HepG2 (cell line): ENCODE results near the gene MAGED1. TPM values are rescaled to one million over a fixed set of nuclear protein-coding genes. Genes with fewer than 3 reads are reported as not detected.

Experiments
- CAMTA2 ChIP-seq: sonication (generic); formaldehyde crosslinking; IDR thresholded peaks from 2 replicates; pipeline ENCODE4 v1.4.0; 2020; ENCODE audit warnings: mild to moderate bottlenecking, missing genetic modification reagents, borderline replicate concordance
- DR1 ChIP-seq: sonication (generic); formaldehyde crosslinking; IDR thresholded peaks from 2 replicates; pipeline ENCODE4 v1.8.0; 2021; ENCODE audit warnings: mild to moderate bottlenecking, missing genetic modification reagents, inconsistent platforms
- DZIP1 ChIP-seq: sonication (generic); formaldehyde crosslinking; IDR thresholded peaks from 2 replicates; pipeline ENCODE4 v1.5.0; 2020; ENCODE audit warnings: mild to moderate bottlenecking, missing genetic modification reagents
- HNRNPK ChIP-seq: fragments of 200-400 bp; formaldehyde crosslinking; IDR thresholded peaks from 2 replicates; pipeline ENCODE4 v1.6.1; 2018; ENCODE audit warnings: low read length, low read depth, moderate library complexity, mild to moderate bottlenecking; ENCODE audit not compliant: poor library complexity, severe bottlenecking
- JUN ChIP-seq: sonication (generic); formaldehyde crosslinking; IDR thresholded peaks from 2 replicates; pipeline ENCODE4 v1.4.0; 2020; ENCODE audit warnings: mild to moderate bottlenecking, missing genetic modification reagents
- KLF11 ChIP-seq: IDR thresholded peaks from 2 replicates; pipeline ENCODE4 v1.6.1; 2016; ENCODE audit warnings: missing compliant biosample characterization
- MEIS1 ChIP-seq: sonication (generic); formaldehyde crosslinking; IDR thresholded peaks from 2 replicates; pipeline ENCODE4 v1.9.0; 2021; ENCODE audit warnings: mild to moderate bottlenecking, missing genetic modification reagents, moderate library complexity, borderline replicate concordance
- NRL ChIP-seq: sonication (generic); formaldehyde crosslinking; IDR thresholded peaks from 2 replicates; pipeline ENCODE4 v1.5.0; 2020; ENCODE audit warnings: missing genetic modification reagents, mild to moderate bottlenecking, moderate library complexity, borderline replicate concordance
- RFX1 ChIP-seq: fragments of 450-650 bp; IDR thresholded peaks from 2 replicates; pipeline ENCODE4 v1.6.1; 2017
- TBP ChIP-seq: sonication (generic); formaldehyde crosslinking; IDR thresholded peaks from 2 replicates; pipeline ENCODE4 v1.5.0; 2020; ENCODE audit warnings: missing genetic modification reagents
- YEATS2 ChIP-seq: sonication (generic); formaldehyde crosslinking; IDR thresholded peaks from 2 replicates; pipeline ENCODE4 v1.4.0; 2020; ENCODE audit warnings: missing genetic modification reagents, borderline replicate concordance
- ZMYM2 ChIP-seq: sonication (generic); formaldehyde crosslinking; IDR thresholded peaks from 2 replicates; pipeline ENCODE4 v1.8.0; 2022; ENCODE audit warnings: mild to moderate bottlenecking, missing genetic modification reagents
- ZNF10 ChIP-seq: sonication (generic); formaldehyde crosslinking; IDR thresholded peaks from 2 replicates; pipeline ENCODE4 v1.4.0; 2020; ENCODE audit warnings: mild to moderate bottlenecking, low read depth, missing genetic modification reagents, borderline replicate concordance
- ZNF260 ChIP-seq: sonication (generic); formaldehyde crosslinking; IDR thresholded peaks from 2 replicates; pipeline ENCODE4 v1.4.0; 2020; ENCODE audit warnings: missing genetic modification reagents, low read depth, mild to moderate bottlenecking, borderline replicate concordance
- ZNF292 ChIP-seq: sonication (generic); formaldehyde crosslinking; IDR thresholded peaks from 2 replicates; pipeline ENCODE4 v1.8.1; 2022; ENCODE audit warnings: mild to moderate bottlenecking, low read depth, missing genetic modification reagents, borderline replicate concordance
- polyA plus RNA-seq, 8 experiments: library from polyadenylated mRNA; depleted of rRNA in 3 of 8; stranded (reverse) in 7 of 8; unstranded in 1 of 8; fragments of >200 nt; fragmentation: Illumina TruSeq in 4 of 8; extraction: Trizol in 4 of 8; gene quantifications; 2 replicates each; pipeline versions ENCODE4 v1.2.1 to v1.2.3, GENCODE V29; 2011 to 2016; ENCODE audit warnings: low read depth in 4 of 8, missing spikeins in 1 of 8, mixed read lengths in 1 of 8; ENCODE audit not compliant: insufficient read depth in 1 of 8
- total RNA-seq, 5 experiments: library from RNA; depleted of rRNA; stranded (reverse); fragments of >200 nt; fragmentation: Illumina TruSeq; extraction: Trizol; gene quantifications; 2 replicates each; pipeline ENCODE4 v1.2.3, GENCODE V29; 2016; ENCODE audit warnings: low read depth in 1 of 5
- TF ChIP-seq, protein P1 (sequence below): sonication (generic); formaldehyde crosslinking; IDR thresholded peaks from 2 replicates; pipeline ENCODE4 v1.8.0; 2022; ENCODE audit warnings: mild to moderate bottlenecking, missing genetic modification reagents, moderate library complexity
- TF ChIP-seq, protein P2 (sequence below): sonication (generic); formaldehyde crosslinking; IDR thresholded peaks from 2 replicates; pipeline ENCODE4; 2020; ENCODE audit warnings: missing genetic modification reagents, mild to moderate bottlenecking, borderline replicate concordance
- TF ChIP-seq, protein P3 (sequence below): sonication (generic); formaldehyde crosslinking; IDR thresholded peaks from 2 replicates; pipeline ENCODE4 v1.5.1; 2020; ENCODE audit warnings: missing genetic modification reagents, mild to moderate bottlenecking, borderline replicate concordance
- TF ChIP-seq, protein P4 (sequence below): sonication (generic); formaldehyde crosslinking; conservative IDR thresholded peaks from 2 replicates; pipeline ENCODE4 v1.4.0; 2020; ENCODE audit warnings: missing genetic modification reagents

Gene MAGED1
- total and polyA plus RNA-seq, 2 of the 13 experiments (the other 11 are each of a cell fraction or from before 2014, with no cell fraction given) = 105 to 137 TPM

GRCh38 chrX:51892921-51893745, at the start of gene MAGED1 (continued):
- TF ChIP-seq ZMYM2 (no peak), MEIS1 (no peak), TBP (CRISPR knock-in tag) (no peak), CAMTA2 (CRISPR knock-in tag) (no peak), HNRNPK (peak; percentile 24), YEATS2 (CRISPR knock-in tag) (peak; percentile 34; the same call in 1 of the 2 replicates), JUN (CRISPR knock-in tag) (no peak), ZNF10 (no peak), RFX1 (no peak), ZNF292 (no peak), DR1 (CRISPR knock-in tag) (peak; percentile 47; the same call in 1 of the 2 replicates), ZNF260 (CRISPR knock-in tag) (no peak), KLF11 (CRISPR knock-in tag) (no peak), NRL (CRISPR knock-in tag) (no peak), DZIP1 (CRISPR knock-in tag) (no peak)
- TF ChIP-seq, protein P1, sequence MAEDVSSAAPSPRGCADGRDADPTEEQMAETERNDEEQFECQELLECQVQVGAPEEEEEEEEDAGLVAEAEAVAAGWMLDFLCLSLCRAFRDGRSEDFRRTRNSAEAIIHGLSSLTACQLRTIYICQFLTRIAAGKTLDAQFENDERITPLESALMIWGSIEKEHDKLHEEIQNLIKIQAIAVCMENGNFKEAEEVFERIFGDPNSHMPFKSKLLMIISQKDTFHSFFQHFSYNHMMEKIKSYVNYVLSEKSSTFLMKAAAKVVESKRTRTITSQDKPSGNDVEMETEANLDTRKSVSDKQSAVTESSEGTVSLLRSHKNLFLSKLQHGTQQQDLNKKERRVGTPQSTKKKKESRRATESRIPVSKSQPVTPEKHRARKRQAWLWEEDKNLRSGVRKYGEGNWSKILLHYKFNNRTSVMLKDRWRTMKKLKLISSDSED = no peak
- TF ChIP-seq, protein P2, sequence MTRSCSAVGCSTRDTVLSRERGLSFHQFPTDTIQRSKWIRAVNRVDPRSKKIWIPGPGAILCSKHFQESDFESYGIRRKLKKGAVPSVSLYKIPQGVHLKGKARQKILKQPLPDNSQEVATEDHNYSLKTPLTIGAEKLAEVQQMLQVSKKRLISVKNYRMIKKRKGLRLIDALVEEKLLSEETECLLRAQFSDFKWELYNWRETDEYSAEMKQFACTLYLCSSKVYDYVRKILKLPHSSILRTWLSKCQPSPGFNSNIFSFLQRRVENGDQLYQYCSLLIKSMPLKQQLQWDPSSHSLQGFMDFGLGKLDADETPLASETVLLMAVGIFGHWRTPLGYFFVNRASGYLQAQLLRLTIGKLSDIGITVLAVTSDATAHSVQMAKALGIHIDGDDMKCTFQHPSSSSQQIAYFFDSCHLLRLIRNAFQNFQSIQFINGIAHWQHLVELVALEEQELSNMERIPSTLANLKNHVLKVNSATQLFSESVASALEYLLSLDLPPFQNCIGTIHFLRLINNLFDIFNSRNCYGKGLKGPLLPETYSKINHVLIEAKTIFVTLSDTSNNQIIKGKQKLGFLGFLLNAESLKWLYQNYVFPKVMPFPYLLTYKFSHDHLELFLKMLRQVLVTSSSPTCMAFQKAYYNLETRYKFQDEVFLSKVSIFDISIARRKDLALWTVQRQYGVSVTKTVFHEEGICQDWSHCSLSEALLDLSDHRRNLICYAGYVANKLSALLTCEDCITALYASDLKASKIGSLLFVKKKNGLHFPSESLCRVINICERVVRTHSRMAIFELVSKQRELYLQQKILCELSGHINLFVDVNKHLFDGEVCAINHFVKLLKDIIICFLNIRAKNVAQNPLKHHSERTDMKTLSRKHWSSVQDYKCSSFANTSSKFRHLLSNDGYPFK (CRISPR knock-in tag) = no peak
- TF ChIP-seq, protein P3, sequence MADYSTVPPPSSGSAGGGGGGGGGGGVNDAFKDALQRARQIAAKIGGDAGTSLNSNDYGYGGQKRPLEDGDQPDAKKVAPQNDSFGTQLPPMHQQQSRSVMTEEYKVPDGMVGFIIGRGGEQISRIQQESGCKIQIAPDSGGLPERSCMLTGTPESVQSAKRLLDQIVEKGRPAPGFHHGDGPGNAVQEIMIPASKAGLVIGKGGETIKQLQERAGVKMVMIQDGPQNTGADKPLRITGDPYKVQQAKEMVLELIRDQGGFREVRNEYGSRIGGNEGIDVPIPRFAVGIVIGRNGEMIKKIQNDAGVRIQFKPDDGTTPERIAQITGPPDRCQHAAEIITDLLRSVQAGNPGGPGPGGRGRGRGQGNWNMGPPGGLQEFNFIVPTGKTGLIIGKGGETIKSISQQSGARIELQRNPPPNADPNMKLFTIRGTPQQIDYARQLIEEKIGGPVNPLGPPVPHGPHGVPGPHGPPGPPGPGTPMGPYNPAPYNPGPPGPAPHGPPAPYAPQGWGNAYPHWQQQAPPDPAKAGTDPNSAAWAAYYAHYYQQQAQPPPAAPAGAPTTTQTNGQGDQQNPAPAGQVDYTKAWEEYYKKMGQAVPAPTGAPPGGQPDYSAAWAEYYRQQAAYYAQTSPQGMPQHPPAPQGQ = no peak
- TF ChIP-seq, protein P4, sequence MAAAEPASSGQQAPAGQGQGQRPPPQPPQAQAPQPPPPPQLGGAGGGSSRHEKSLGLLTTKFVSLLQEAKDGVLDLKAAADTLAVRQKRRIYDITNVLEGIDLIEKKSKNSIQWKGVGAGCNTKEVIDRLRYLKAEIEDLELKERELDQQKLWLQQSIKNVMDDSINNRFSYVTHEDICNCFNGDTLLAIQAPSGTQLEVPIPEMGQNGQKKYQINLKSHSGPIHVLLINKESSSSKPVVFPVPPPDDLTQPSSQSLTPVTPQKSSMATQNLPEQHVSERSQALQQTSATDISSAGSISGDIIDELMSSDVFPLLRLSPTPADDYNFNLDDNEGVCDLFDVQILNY (CRISPR knock-in tag) = no peak
